Stimulated activated CD8-positive, alpha-beta memory T cell treated with anti-CD3 and anti-CD28 coated beads, Interleukin-4, amount 100 ng/mL, for 24 hours (primary cell): Measurements from ENCODE around the gene MBD3L4.
"Not testable (repeated sequence)": the region's sequence is repeated elsewhere in the genome, so short reads cannot be mapped to it uniquely, and the experiment has no call there.

Experiments
- DNase-seq: peaks from one replicate; pipeline ENCODE4 v3.0.0-alpha.2; 2020; ENCODE audit warnings: low read depth

MBD3L4 gene

GRCh38 chr19:7049021-7049420 is 9.0 kb upstream of the MBD3L4 start, which contains the start of gene MBD3L2:
Gene MBD3L2 (plus strand): TSS chr19:7049321. CDS start chr19:7049374, 53 bp downstream.
- DNase-seq, result not testable (repeated sequence)

- DNase-seq, result not testable (repeated sequence)
These were observed 1.6 kb upstream of the MBD3L4 start for GRCh38 chr19:7041563-7041962.

GRCh38 chr19:7030278-7030677 is 9.7 kb downstream of the MBD3L4 start, which contains the start of gene MBD3L5:
Gene MBD3L5 (plus strand): TSS chr19:7030578. CDS start chr19:7030612, 34 bp downstream.
- DNase-seq, result not testable (repeated sequence)

GRCh38 chr19:7028790-7029189 is 11.2 kb downstream of the MBD3L4 start:
- not testable (repeated sequence) for DNase-seq

GRCh38 chr19:7021331-7021730 is 18.6 kb downstream of the MBD3L4 start, which contains the start of gene MBD3L2B:
Gene MBD3L2B (minus strand): TSS chr19:7021431. CDS start chr19:7021397, 34 bp downstream.
- DNase-seq, result not testable (repeated sequence)

GRCh38 chr19:7018828-7019227 is 21.2 kb downstream of the MBD3L4 start:
- no peak for DNase-seq

GRCh38 chr19:7013678-7014077 is 26.3 kb downstream of the MBD3L4 start:
- no peak for DNase-seq

- DNase-seq, result no peak
These were observed 29.0 kb downstream of the MBD3L4 start for GRCh38 chr19:7010722-7011593.

- DNase-seq, result no peak
These were observed 32.1 kb downstream of the MBD3L4 start for GRCh38 chr19:7007859-7008258.

GRCh38 chr19:7006135-7006704 is 33.8 kb downstream of the MBD3L4 start:
- DNase-seq, result no peak

- no peak for DNase-seq
These were observed 35.6 kb downstream of the MBD3L4 start for GRCh38 chr19:7004313-7004931.

- DNase-seq, result no peak
These were observed 39.2 kb downstream of the MBD3L4 start for GRCh38 chr19:7000816-7001215.

- DNase-seq, result no peak
These were observed 39.6 kb downstream of the MBD3L4 start for GRCh38 chr19:7000333-7000732.

- no peak for DNase-seq
These were observed 40.0 kb downstream of the MBD3L4 start for GRCh38 chr19:6999933-7000332.

- DNase-seq, result no peak
These were observed 42.1 kb downstream of the MBD3L4 start for GRCh38 chr19:6997679-6998445.

GRCh38 chr19:6996810-6997209 is 43.2 kb downstream of the MBD3L4 start:
- DNase-seq, result no peak

GRCh38 chr19:6995054-6995453 is 44.9 kb downstream of the MBD3L4 start:
- DNase-seq, result no peak

GRCh38 chr19:6988257-6988656 is 51.7 kb downstream of the MBD3L4 start:
- DNase-seq, result no peak

GRCh38 chr19:6987850-6988249 is 52.1 kb downstream of the MBD3L4 start:
- no peak for DNase-seq
